ENCODE measurements around the gene ZNF730. TPM values are rescaled to one million over a fixed set of nuclear protein-coding genes. Genes with fewer than 3 reads are reported as not detected.
"Not testable (repeated sequence)": the region's sequence is repeated elsewhere in the genome, so short reads cannot be mapped to it uniquely, and the experiment has no call there.

Gene ZNF730
- polyA plus RNA-seq, 1 donor (not counting 4 experiments of a cell fraction or from before 2014, with no cell fraction given) = 0.08 TPM

GRCh38 chr19:23160766-23161165 is 43.9 kb downstream of the ZNF730 start:
- Histone ChIP-seq H4K20me1 (ENCODE audit: control insufficient read depth, extremely low read depth, insufficient read depth, low read length) (no peaks in the 10 kb centered on the region), H3K9me3 (ENCODE audit: control insufficient read depth, low read depth, low read length) (no peaks in the 10 kb centered on the region)
- dilution Hi-C loops (cut with MboI; ENCODE audit: extremely low pct_ligation_motif_present, low sequenced_read_pairs) = no loop called here

GRCh38 chr19:23168286-23168685 is 51.5 kb downstream of the ZNF730 start:
- H3K27me3 ChIP-seq (ENCODE audit: control insufficient read depth, extremely low read depth, insufficient read depth, low read length); H3K4me3 ChIP-seq (ENCODE audit: control insufficient read depth in 2 of 3, extremely low read depth in 1 of 3, insufficient read depth in 2 of 3, low read depth in 1 of 3, low read length in 3 of 3); DNase-seq (ENCODE audit: low read depth, low spot score); H4K20me1 ChIP-seq (ENCODE audit: control insufficient read depth, extremely low read depth, insufficient read depth, low read length); H3K4me2 ChIP-seq (ENCODE audit: control insufficient read depth, extremely low read depth, insufficient read depth, low read depth, low read length); H3K36me3 ChIP-seq (ENCODE audit: control insufficient read depth in 2 of 2, extremely low read depth in 1 of 2, insufficient read depth in 2 of 2, low read length in 2 of 2); H3K9me3 ChIP-seq (ENCODE audit: control insufficient read depth, low read depth, low read length); H3K27ac ChIP-seq (ENCODE audit: control insufficient read depth, insufficient read depth, low read length); H3K9ac ChIP-seq (ENCODE audit: control insufficient read depth, extremely low read depth, insufficient read depth, low read length); H2AFZ ChIP-seq (ENCODE audit: control insufficient read depth, low read length); FAIRE-seq; dilution Hi-C loops (cut with MboI; ENCODE audit: extremely low pct_ligation_motif_present, low sequenced_read_pairs); H3K4me1 ChIP-seq (ENCODE audit: control insufficient read depth, extremely low read depth, insufficient read depth, low read length); H3K79me2 ChIP-seq (ENCODE audit: control insufficient read depth, insufficient read depth, low read length); H3K9me1 ChIP-seq (ENCODE audit: control insufficient read depth, extremely low read depth, insufficient read depth, low read length): not testable (repeated sequence)

More at GRCh38 chr19:23160766-23161165, 43.9 kb downstream of the ZNF730 start:
- no peak overlapping the region for H2AFZ ChIP-seq (ENCODE audit: control insufficient read depth, low read length)
- DNase-seq (ENCODE audit: low read depth, low spot score) (no peak), FAIRE-seq (no peak)
- TF ChIP-seq CTCF (optimal IDR thresholded peaks at IDR 0.05 in 1 of 3, IDR thresholded peaks at IDR 0.05 in 1 of 3, conservative IDR thresholded peaks at IDR 0.05 in 1 of 3; ENCODE audit: extremely low read depth in 1 of 3, insufficient read depth in 2 of 3, low read length in 3 of 3) (no peak), EZH2 (IDR thresholded peaks at IDR 0.05; ENCODE audit: low read length) (no peak)
- H3K9me1 ChIP-seq (ENCODE audit: control insufficient read depth, extremely low read depth, insufficient read depth, low read length) = no peaks in the 10 kb centered on the region
- no peak overlapping the region for H3K27ac ChIP-seq (ENCODE audit: control insufficient read depth, insufficient read depth, low read length)
- no peak overlapping the region for H3K4me3 ChIP-seq (ENCODE audit: control insufficient read depth in 2 of 3, extremely low read depth in 1 of 3, insufficient read depth in 2 of 3, low read depth in 1 of 3, low read length in 3 of 3)
- no peak overlapping the region for H3K9ac ChIP-seq (ENCODE audit: control insufficient read depth, extremely low read depth, insufficient read depth, low read length)
- H3K4me2 ChIP-seq (ENCODE audit: control insufficient read depth, extremely low read depth, insufficient read depth, low read depth, low read length) = no peak overlapping the region
- no peaks in the 10 kb centered on the region for H3K4me1 ChIP-seq (ENCODE audit: control insufficient read depth, extremely low read depth, insufficient read depth, low read length)
- no peaks in the 10 kb centered on the region for H3K27me3 ChIP-seq (ENCODE audit: control insufficient read depth, extremely low read depth, insufficient read depth, low read length)
- H3K36me3 ChIP-seq (ENCODE audit: control insufficient read depth in 2 of 2, extremely low read depth in 1 of 2, insufficient read depth in 2 of 2, low read length in 2 of 2) = no peaks in the 10 kb centered on the region
- no peaks in the 10 kb centered on the region for H3K79me2 ChIP-seq (ENCODE audit: control insufficient read depth, insufficient read depth, low read length)

GRCh38 chr19:23183251-23183650 is 66.4 kb downstream of the ZNF730 start:
- no peak for FAIRE-seq
- dilution Hi-C loops (cut with MboI; ENCODE audit: extremely low pct_ligation_motif_present, low sequenced_read_pairs) = no loop called here
- no peak overlapping the region for H2AFZ ChIP-seq (ENCODE audit: control insufficient read depth, low read length)
- H3K36me3 ChIP-seq (ENCODE audit: control insufficient read depth in 2 of 2, extremely low read depth in 1 of 2, insufficient read depth in 2 of 2, low read length in 2 of 2) = no peaks in the 10 kb centered on the region
- no peak overlapping the region for H3K9ac ChIP-seq (ENCODE audit: control insufficient read depth, extremely low read depth, insufficient read depth, low read length)
- no peaks in the 10 kb centered on the region for H3K4me1 ChIP-seq (ENCODE audit: control insufficient read depth, extremely low read depth, insufficient read depth, low read length)
- H3K27me3 ChIP-seq (ENCODE audit: control insufficient read depth, extremely low read depth, insufficient read depth, low read length) = no peaks in the 10 kb centered on the region
- TF ChIP-seq CTCF (optimal IDR thresholded peaks at IDR 0.05 in 1 of 3, IDR thresholded peaks at IDR 0.05 in 1 of 3, conservative IDR thresholded peaks at IDR 0.05 in 1 of 3; ENCODE audit: extremely low read depth in 1 of 3, insufficient read depth in 2 of 3, low read length in 3 of 3) = no peak
- no peaks in the 10 kb centered on the region for H3K9me1 ChIP-seq (ENCODE audit: control insufficient read depth, extremely low read depth, insufficient read depth, low read length)
- H3K9me3 ChIP-seq (ENCODE audit: control insufficient read depth, low read depth, low read length) = no peaks in the 10 kb centered on the region
- H3K4me3 ChIP-seq (ENCODE audit: control insufficient read depth in 2 of 3, extremely low read depth in 1 of 3, insufficient read depth in 2 of 3, low read depth in 1 of 3, low read length in 3 of 3) = no peak overlapping the region
- no peaks in the 10 kb centered on the region for H4K20me1 ChIP-seq (ENCODE audit: control insufficient read depth, extremely low read depth, insufficient read depth, low read length)
- no peak overlapping the region for H3K27ac ChIP-seq (ENCODE audit: control insufficient read depth, insufficient read depth, low read length)
- no peaks in the 10 kb centered on the region for H3K79me2 ChIP-seq (ENCODE audit: control insufficient read depth, insufficient read depth, low read length)
- H3K4me2 ChIP-seq (ENCODE audit: control insufficient read depth, extremely low read depth, insufficient read depth, low read depth, low read length) = no peak overlapping the region
- DNase-seq (ENCODE audit: low read depth, low spot score) = no peak
